NCI-H146 treated with DMSO at 0.1 percent for 48 hours (cell line): Measurements from ENCODE around the gene NCOA6.

Experiments
- DNase-seq: peaks from one replicate; lab custom pipeline; 2025; ENCODE audit not compliant: unreplicated experiment; lab: John Stamatoyannopoulos, UW

The NCOA6 gene

DNA sequence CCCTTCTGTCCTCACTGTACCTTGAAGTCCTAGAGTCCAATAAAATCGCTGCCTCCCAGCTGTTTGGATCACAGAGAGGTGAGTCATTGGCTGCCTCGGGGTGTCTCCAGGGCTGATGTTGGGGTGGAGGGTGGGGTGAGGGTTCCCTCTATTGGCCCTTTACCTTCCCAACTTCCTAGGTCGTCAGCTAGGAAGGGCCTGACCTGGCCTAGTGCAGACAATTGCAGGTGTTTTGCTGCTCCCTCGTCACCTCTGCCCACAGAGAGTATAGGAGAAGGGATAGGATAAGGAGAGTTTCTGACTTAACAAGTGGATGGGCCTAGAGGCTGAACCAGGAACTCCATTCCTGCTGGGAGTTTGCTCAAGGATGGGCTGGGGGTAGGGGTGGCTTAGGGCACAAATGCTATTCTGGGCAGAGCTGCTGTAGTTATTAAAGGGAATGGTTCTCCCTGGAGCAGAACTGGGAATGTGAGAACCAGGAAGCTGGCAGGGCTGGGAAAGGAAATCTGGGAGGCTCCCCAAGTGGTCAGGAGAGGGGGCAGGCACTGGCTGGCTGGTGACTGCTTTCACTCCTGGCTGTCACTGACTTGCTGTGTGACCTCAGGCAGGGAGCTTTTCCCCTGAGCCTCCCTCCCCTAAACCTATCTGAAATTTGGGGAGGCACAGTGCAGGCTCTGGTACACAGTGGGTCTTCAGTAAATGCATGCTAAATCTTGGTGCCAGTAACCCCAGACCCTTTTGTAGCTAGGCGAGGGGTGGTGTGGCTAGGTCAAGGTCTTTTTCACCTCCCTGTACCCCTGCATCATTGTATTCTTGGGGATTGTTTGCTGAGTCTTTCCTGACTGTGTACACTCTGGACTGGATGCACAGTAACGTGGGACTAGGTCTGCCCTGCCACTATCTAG, 119.8 kb downstream of the NCOA6 start:
- no peak for DNase-seq

DNA sequence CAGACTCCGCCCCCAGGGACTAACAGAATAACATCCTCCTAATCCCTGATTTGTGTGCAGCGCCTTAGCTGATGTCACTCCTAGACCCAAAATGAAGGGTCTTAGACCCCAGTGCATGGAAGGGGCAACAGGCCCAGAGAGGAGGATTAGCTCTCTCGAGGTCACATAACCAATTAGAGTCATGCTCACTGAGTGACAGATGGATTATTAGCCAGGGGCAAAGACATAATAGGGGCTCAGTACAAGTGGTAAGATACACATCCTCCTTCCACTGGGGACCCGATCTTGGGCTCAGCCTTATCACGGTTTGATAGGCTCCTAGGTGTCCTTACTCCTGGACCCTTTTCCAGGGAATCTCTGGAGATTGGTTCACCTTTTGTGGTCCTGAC, 120.4 kb downstream of the NCOA6 start:
- no peak for DNase-seq

GRCh38 chr20:34704177-34705007, 121.1 kb downstream of the NCOA6 start, which contains the start of gene TP53INP2:
TSS of gene TP53INP2 (plus strand) at chr20:34704344. CDS start at chr20:34708740, 4,396 bp downstream.
- DNase-seq, result peak; percentile 83

- peak; percentile 56 for DNase-seq
Observed at GRCh38 chr20:34703424-34704176, 121.9 kb downstream of the NCOA6 start.

DNA sequence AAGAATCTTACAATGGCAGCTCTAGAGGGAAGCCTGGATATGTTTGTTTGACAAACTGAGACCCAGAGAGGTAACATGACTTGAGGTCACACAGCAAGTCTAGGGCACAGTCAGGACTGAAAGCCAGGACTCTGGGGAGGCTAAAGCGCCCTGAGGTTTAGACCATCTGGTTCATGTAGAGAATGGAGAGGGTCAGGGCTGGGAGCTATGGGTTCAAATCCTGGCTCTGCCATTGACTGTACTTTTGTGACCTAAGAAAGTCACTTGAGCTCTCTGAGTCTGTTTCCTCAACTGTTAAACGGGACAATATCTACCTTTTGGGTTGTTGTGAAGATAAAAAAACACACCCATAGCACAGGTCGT, 122.4 kb downstream of the NCOA6 start:
- no peak for DNase-seq

DNA sequence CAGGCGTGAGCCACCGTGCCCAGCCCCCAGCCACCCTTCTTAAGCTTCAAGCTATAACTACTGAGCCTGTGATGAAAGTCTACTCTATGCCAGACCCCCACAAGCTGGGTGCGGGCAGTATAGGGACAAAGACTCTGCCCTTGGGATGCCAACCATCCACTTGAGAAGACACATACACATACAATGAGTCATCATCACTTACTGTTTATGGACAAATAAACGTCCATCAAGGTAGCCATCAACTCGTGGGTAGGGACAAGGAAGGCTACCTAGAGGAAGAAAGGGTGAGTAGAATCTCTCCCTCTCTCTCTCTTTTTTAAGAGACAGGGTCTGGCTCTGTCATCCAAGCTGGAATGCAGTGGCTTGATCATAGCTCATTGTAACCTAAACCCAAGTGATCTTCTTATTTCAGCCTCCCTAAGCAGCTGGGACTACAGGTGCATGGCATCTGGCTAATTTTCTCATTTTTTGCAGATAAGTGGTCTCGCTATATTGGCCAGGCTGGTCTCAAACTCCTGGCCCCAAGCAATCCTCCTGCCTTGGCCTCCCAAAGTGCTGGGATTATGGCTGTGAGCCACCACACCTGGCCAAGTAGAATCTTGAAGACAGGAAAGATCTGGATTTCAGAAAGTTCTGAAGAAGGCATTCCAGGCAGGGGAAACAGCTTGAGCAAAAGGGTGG, 123.9 kb downstream of the NCOA6 start:
- no peak for DNase-seq

GRCh38 chr20:34693414-34693813, 132.0 kb downstream of the NCOA6 start:
- DNase-seq, result no peak

DNA sequence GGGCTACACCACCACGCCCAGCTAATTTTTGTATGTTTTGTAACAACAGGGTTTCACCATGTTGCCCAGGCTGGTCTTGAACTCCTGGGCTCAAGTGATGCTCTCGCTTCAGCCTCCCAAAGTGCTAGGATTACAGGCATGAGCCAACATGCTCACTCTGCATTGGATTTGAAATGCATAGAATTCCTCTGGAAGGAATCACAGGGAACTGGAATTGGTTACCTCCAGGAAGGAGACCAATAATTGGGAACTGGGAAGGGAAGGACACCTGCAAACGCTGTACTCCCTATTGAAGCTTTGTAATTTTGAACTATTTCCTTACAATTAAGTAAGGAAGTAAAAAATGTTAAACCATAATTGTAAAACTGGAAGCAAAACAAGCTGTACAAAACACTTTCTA, 133.6 kb downstream of the NCOA6 start:
- DNase-seq, result no peak

DNA sequence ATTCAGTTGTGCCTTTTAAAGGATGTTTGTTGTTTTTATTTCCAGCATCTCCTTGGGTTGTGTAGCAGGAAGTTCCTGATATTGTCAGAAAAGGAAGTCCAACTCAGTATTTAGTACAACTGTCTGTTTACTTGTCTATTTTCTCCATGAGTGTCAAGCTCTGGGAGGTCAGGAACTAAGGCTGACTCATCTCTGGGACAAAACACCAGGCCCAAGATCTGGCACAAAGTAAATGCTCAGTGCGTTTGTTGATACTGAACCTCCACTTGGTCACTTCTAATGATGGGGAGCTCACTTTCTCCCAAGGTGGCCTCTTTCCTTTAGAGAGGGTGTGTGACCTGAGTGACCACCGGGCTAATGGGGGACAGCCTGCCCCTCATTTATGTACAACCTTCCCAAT, 136.0 kb downstream of the NCOA6 start:
- DNase-seq, result no peak

DNA sequence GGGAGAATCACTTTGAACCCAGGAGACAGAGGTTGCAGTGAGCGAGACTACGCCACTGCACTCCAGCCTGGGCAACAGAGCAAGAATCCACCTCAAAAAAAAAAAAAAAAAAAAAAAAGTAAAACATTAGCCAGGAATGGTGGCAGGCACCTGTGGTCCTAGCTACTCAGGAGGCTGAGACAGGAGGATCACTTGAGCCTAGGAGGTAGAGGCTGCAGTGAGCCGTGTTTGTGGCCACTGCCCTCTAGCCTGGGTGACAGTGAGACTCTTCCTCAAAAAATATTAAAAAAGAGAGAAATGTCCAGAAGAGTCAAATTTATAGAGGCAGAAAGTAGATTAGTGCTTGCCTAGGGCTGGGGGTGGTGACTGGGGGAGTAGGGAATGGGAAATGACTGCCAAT, 141.8 kb downstream of the NCOA6 start:
- DNase-seq, result no peak

- no peak for DNase-seq
Observed at GRCh38 chr20:34680586-34681175, 144.8 kb downstream of the NCOA6 start.

DNA sequence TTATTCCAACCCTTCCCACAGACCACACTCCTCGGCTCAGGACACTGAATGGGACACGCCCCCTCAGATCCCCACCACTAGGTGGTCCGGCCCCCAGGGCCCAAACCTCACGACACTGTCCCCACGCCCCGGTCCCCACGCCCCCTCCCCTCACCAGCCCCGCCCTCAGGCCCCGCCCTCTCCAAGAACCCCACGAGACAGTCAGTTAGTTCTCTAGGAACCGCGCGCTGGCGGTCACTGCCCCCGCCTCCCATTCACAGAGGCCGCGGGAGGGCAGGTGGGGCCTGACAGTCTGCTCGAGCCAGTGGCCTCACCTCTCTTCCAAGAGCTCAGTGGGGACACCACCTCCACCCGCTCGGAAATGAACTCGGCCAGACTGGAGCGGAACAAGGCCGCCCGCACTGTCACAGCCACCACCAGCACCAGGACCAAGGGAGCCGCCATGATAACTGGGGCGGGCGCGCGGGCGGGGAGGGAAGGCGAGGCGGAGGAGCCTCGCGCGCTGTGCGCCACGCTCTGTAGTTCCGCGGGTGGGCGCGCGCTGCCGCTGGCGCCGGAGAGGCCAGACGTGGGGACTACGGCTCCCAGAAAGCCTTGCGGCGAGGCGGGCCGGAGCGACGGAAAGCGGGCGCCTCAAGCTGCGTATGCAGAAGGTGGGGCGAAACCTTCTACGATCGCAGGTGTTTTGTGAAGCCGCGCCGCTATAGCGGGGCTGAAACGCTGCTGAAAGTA, 148.6 kb downstream of the NCOA6 start, which contains the start of gene PIGU:
Gene PIGU, minus strand, starts transcription at position 451 of the 732 bp plus-strand sequence. Its CDS starts 7 bp downstream, at position 444.
- DNase-seq, result peak; percentile 94

DNA sequence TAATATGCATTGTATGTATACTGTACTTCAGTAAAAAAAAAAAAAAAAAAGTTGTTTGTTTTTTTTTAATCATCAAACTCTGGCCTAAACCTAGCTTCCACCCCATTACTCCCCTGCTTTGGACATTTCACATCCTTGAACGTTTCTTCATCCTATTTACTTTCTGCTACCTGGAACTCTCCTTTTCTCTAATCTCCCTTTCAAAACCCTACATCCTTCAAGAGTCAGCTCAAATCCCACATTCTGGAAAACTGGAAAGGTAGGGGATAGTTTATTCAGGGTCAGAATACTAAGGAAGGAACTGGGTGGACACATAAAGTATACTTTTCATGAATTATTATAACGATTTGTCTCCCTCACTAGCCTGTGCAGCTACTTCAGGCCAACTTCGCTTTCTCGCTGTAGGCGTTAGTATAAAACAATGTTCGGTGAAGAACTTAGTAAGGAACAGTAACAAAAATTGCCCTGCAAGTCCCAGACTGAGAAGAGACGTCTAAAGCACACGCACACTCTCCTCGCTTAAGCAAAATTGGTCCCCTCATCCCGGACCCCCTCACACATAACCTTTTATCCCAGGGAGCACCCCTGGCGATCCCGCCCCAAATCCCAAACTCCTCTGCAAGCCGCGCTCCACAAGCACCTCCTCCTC, 149.3 kb downstream of the NCOA6 start:
- DNase-seq, result no peak

DNA sequence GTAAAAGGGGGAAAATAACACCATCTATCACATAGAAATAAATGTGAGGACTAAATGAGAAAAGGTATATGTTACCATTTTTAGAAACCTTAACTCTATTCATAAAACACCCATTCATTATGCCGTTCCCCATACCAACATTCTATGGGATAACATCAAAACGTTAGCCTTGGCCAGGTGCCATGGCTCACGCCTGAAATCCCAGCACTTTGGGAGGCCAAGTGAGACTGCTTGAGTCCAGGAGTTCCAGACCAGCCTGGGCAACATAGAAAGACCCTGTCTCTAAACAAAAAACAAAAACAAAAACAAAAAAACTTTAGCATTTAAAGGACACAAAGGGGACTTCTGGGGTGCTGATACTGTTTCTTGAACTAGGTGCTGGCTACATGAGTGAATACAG, 149.9 kb downstream of the NCOA6 start:
- no peak for DNase-seq

- no peak for DNase-seq
Observed at GRCh38 chr20:34673412-34673811, 152.0 kb downstream of the NCOA6 start.

DNA sequence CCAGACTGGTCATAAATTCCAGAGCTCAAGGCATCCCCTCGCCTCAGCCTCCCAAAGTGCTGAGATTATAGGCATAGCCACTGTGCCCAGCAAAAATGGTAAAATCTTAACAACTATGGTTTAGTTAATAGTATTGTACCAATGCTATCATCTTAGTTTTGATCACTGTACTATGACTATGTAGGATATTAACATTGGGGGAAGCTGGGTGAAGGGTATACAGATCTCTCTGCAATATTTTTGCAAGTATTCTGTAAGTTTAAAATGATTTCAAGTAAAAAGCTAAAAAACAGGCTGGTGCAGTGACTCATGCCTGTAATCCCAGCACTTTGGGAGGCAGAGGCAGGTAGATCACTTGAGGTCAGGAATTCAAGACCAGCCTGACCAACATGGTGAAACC, 156.4 kb downstream of the NCOA6 start:
- DNase-seq, result no peak
